Activated T-cell treated with anti-CD3 and anti-CD28 coated beads for 4 hours (primary cell): Measurements from ENCODE around the gene PI4KA.
"Not testable (repeated sequence)": the region's sequence is repeated elsewhere in the genome, so short reads cannot be mapped to it uniquely, and the experiment has no call there.

Experiments
- DNase-seq: peaks from one replicate; pipeline ENCODE4 v3.0.0-alpha.2; 2020

Gene PI4KA

GRCh38 chr22:20858615-20859416 lies at the start of gene PI4KA, which contains the start of gene SNAP29:
TSS of gene PI4KA (minus strand) at chr22:20858811. CDS start at chr22:20858725, 86 bp downstream.
TSS of gene SNAP29 (plus strand) at chr22:20859007. CDS start at chr22:20859111, 104 bp downstream.
- peak; percentile 93 for DNase-seq

- no peak for DNase-seq
Measured at GRCh38 chr22:20906387-20906767, 47.8 kb upstream of the PI4KA start.

GRCh38 chr22:20905415-20906386 lies 47.1 kb upstream of the PI4KA start:
- DNase-seq, result no peak

GRCh38 chr22:20904980-20905355 lies 46.4 kb upstream of the PI4KA start:
- no peak for DNase-seq

GRCh38 chr22:20904008-20904979 lies 45.7 kb upstream of the PI4KA start:
- no peak for DNase-seq

GRCh38 chr22:20903093-20903492 lies 44.5 kb upstream of the PI4KA start:
- no peak for DNase-seq

- DNase-seq, result not testable (repeated sequence)
Measured at GRCh38 chr22:20901093-20902033, 42.8 kb upstream of the PI4KA start.

- DNase-seq, result no peak
Measured at GRCh38 chr22:20899827-20900423, 41.3 kb upstream of the PI4KA start.

- not testable (repeated sequence) for DNase-seq
Measured at GRCh38 chr22:20897737-20898136, 39.1 kb upstream of the PI4KA start.

GRCh38 chr22:20890975-20891374 lies 32.4 kb upstream of the PI4KA start:
- no peak for DNase-seq

GRCh38 chr22:20889904-20890540 lies 31.4 kb upstream of the PI4KA start:
- no peak for DNase-seq

- no peak for DNase-seq
Measured at GRCh38 chr22:20889025-20889704, 30.6 kb upstream of the PI4KA start.

GRCh38 chr22:20887375-20887774 lies 28.8 kb upstream of the PI4KA start:
- DNase-seq, result no peak

- DNase-seq, result no peak
Measured at GRCh38 chr22:20885557-20886323, 27.1 kb upstream of the PI4KA start.

- DNase-seq, result no peak
Measured at GRCh38 chr22:20885017-20885556, 26.5 kb upstream of the PI4KA start.

- no peak for DNase-seq
Measured at GRCh38 chr22:20884454-20884853, 25.8 kb upstream of the PI4KA start.

- no peak for DNase-seq
Measured at GRCh38 chr22:20882855-20883254, 24.2 kb upstream of the PI4KA start.
